GM19455 (cell line): ENCODE data around the gene MPG.

Experiments
- ATAC-seq: cut with Tn5 transposase; IDR thresholded peaks from one replicate; pipeline ENCODE4 v1.9.1; 2021; ENCODE audit not compliant: unreplicated experiment

The MPG gene

DNA sequence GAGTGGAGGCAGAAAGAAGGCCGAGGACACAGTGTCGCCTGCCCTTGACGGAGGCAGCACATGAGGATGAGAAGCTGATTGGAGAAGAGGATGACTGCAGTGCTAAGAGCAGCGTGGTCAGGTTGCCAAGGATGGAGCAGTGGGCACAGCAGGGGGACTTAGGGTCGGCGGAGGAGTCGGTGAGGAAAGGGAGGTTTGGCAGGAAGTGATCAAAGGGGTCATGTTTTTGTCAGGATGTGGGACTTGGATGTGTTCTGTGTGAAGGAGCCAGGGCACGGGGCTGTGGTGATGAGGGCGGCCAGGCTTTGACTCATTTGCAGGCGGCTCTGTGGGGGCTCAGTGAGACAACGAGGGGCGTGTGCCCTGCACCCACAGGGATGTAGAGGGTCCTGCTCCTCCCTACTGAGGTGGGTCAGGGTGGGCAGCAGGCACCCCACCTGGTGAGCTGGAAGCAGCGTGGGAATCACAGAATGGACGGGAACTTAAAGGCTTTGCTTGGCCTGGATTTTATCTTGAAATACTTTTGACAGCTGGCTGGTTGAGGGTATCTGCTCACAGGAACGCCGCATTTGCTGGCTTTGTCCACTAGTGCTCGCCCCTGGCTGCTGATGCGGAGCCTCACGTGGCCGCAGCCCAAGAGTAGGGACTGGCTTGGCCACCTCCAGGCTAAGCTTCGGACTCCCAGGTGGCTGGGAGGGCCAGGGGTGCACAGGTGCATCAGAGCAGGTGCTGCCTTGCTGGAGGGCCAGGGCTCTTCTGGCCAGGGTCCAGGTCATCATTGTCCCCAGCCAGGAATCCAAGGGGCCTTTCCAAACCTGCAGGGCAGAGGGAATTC lies 6.0 kb downstream of the MPG start:
- no peak for ATAC-seq

DNA sequence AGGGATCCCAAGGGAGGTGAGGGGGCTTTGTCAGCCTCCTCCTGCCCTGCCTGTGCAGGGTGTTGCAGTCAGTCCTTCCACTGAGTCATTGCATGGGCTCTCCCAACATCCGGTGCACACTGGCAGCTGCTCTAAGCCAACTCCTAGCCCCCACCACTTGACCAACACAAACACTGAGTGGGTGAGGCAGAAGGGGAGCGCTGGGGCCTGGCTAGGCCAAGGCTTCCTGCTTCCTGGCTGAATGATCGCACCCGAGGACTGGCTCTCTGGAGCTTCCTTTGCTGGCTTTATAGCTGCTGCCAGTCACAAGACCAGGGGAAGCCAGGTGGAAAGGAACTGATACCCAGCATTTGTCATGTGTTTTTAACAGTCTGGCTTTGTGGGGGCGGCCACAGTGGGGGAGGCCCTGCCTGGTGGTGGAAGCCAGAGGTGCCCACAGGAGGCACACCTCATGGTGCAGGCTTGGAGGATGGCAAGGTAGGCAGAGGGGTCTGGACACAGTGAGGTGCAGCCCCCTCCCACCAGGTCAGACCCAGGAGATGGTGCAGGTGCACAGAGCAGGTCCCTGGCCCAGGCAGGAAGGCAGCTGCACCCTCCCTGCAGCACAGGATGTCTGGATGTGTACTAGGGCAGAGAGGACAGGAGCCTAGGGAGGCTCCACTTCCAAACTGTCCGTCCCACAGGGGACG lies 6.8 kb downstream of the MPG start:
- no peak for ATAC-seq

DNA sequence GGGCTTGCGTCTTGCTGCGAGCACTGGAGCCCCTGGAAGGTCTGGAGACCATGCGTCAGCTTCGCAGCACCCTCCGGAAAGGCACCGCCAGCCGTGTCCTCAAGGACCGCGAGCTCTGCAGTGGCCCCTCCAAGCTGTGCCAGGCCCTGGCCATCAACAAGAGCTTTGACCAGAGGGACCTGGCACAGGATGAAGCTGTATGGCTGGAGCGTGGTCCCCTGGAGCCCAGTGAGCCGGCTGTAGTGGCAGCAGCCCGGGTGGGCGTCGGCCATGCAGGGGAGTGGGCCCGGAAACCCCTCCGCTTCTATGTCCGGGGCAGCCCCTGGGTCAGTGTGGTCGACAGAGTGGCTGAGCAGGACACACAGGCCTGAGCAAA lies 7.4 kb downstream of the MPG start:
- no peak for ATAC-seq

DNA sequence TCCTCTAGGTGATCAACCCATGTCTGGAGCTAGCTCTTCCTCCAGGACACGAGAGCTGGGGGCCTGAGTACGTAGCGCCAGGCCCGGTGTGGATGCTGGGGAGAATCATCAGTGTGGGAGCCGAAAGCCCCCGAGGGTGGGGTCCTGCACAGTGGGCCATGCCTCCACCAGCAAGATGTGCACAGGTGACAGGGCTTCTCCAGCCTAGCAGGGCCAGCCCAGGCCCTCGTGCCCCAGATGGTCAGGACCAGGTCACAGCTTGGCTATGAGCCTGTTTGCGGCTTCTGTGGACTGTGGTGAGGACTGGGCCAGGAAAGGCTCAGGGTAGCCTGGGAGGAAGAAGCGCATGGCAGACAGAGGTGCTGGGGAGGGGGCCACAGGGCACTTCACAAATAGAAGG lies 7.8 kb downstream of the MPG start:
- no peak for ATAC-seq

DNA sequence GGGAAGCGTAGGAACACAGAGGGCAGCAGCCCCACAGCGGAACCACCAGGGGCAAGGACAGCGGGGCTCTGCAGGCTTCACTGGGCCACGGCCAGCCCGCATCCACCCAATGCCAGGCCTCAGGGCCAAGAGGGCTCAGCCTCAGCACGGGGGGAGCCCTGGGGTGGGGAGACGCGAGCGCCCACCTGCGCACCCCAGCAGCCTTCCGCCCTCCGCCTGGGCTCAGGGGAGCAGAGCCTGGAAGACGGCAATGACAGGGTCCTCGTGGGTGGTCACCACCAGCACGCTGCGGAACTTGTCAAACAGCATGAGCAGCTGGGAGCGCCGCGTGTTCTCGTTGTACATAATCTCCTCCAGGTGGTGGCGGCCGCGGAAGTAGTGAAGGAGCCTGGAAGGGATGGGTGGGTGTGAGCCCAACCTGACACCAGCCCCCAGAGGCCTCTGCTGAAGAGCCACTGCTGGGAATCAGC lies 8.5 kb downstream of the MPG start:
- no peak for ATAC-seq

DNA sequence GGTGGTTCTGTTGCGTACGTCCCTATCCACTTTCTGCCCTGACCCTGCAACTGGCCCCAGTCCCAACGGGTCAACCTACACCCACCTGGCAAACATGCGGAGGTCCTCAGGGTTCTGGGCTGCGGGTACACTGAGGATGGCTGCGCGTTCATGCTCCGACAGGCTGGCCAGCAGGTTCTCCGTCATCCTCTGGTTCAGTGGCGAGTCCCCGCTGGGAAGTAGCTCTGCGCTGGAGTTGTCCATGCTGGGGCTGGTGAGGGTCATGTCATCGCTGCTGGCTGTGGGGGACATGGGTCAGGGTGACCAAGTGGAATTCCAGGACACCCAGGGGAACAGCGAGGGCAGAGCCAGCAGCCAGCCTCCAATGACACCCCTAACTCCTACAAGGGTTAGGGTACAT lies 10.6 kb downstream of the MPG start:
- no peak for ATAC-seq

DNA sequence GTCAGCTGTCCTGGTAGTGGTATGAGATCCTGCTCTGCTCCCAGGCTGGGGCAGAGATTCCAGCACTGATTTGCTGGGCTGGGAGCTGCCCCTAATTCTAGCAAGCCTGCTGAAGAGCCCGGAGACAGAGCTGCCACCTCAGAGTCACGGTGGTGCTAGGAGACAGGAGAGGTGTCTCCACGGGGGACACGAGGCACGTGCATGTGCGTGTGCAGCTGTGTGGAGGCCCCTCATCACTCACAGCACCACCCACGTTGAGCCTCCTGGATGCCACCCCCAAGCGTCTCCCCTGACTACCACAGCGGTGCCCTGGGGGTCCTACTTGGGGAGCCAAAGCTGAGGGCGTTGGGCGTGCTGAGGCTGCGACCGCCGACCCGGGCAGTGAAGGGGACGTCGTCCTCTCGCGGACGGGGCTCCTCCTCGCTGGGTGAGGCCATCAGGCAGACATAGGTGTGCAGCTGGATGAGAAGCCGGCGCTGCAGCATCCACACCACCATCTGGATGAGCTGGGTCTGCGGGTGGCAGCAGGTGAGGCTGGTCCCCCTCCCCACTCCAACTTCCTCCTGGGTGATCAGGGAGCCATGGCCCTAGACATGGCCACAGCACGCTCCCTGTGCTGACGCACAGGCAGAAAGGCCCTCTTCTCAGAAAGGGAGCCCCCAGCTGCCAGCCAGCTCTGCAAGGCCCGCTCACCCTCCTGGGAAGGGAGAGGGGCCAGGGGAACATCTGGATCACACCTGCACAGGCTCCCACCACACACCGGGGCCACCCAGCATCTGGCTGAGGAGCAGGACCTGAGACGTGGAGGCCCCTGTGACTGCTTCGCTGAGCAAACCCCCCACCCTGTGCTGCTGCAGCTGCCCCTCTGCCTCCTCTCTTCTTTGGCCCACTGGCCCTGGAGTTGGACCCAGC lies 11.6 kb downstream of the MPG start:
- no peak for ATAC-seq

DNA sequence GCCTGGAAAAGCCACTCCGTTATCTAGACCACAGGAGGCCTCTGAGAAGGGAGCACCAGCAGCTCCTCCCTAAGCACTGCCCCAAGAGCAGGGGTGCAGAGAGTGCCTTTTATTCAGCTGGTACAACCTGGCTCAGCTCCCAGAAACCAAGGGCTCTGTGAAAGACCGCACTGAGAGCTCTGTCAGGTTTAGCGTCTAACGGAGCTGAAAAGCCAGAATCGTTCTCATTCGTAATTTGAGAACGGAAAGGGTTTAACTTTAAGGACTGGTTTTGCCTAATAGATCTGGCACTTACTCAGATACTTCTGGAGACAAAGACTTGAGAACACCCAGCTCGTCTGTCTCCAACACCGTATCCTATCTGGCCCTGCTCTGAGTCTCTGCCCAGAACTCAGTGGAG lies 13.5 kb downstream of the MPG start:
- ATAC-seq = no peak

DNA sequence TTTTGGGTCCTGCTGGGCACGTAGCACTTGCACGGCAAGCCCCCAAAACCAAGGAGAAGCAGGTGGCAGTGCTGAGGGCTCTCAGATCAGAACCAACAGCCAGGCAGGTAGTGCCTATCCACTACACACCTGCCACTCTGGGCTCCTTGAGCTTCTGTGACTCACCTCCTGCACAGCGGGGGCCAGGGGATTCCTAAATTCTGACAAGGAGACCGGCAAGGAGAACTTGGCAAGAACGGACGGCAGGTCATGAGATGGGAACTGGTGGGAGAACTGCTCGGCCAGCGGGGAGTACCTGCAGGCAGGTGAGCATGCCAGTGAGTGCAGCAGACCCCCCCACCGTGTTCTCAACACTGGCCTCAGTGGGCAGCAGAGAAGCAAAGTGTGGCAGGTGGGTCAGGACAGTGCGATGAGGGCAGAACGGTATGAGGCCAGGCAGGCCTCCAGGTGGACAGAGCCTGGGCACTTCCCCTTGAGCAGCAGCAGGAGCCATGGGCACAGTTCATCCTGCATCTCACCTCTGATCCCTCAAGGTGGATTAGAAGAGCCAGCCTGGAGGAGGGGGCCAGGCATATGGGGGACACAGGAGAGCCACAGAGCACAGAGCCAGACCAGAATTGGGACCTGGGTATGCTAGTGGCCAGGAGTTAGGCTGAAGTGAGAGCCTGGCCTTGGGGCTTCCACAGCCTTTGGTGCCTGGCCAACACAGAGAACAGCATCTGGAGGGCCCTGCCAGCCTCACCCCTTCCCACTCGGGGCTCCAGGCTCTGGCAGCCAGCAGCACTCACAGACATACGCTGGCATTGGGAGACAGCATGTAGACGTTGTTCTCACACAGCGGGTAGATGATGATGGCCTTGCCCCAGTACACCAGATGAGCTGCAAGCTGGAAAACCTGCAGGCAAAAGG lies 14.7 kb downstream of the MPG start:
- no peak for ATAC-seq

DNA sequence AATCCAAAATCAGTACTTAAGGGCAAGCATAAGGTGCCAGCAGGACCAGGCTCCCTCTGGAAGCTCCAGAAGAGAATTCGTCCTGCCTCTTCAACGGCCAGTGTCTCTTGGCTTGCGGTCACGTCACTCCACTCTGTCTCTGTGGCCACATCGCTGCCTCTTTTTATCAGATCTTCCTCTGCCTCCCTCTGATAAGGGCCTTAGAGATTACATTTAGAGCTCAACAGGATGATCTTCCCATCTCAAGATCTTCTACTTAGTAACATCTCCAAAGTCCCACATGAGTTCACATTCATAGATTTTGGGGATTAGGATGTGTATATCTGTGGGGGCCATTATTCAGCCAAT lies 16.9 kb downstream of the MPG start:
- ATAC-seq = no peak

DNA sequence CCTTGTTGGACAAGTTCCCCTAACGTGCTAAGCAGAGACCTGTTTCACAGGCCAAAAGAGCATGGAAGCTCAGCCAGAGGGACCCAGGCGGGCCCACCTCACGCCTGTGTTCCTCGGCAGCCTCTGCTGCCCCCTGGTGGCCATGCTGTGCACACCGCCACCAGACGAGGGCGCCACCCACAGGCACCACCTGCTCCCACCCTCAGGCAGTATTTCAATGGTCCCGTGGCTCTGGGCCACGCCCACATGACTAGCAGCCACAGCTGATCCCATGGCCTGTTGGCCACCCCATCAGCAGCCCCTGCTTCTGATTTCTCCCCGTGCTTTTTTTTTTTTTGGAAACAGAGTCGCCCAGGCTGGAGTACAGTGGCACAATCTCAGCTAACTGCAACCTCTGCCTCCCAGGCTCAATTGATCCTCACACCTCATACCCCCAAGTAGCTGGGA lies 18.9 kb downstream of the MPG start:
- no peak for ATAC-seq

DNA sequence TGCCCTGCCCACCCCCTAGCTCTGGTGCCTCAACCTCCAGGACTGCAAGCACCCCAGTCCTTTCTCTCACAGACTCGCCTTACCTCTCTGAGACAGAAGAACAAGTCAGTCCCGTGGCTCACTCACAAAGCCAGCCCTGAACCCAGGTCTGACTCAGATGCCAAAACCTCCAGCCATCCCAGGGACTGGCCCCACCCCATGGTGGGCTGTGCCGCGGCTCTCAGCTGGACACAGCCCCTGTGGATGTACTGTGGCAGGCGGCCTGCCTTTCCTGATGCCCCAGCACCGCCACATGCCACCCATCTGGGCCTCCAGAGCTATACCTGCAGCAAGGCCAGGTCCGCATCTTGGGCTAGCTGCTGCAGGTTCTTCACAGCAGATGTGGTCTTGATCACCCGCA lies 19.8 kb downstream of the MPG start:
- no peak for ATAC-seq

DNA sequence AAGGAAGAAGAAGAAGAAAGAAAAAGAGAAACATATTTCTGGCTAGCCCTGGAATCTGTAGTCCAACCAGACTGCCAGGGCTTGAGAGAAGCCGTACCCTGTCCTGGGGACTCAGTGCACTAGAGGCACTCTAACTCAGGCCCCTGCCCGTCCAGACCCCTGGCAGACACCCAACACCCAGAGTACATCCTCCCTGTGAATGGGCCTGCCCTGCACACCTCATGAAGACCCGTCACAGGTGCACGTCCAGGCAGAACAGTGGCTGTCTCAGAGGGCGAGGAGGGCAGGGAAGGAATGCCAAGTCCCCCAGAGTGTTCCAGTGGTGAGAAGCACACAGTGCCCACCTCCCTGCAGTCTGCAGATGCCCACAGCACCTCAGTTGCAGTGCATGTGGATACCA lies 23.0 kb downstream of the MPG start:
- ATAC-seq = no peak

DNA sequence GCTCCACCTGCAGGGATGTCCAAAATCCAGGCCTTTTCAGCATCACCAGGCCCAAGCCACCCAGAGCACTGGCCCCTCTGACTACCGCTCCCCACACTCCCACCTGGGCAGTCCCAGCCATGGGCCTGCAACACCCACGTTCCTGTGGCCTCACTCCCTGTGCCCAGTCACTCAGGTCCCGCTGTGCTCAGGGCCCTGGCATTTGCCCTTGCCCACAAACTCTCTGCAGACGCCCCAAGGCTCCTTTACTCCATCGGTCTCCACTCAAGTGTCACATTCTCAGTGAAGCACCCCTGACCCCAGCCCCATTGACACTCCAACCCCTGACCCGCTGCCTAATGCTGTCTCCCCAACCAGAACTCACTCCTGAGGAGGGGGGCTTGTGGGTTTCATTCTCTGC lies 23.6 kb downstream of the MPG start:
- ATAC-seq = no peak

DNA sequence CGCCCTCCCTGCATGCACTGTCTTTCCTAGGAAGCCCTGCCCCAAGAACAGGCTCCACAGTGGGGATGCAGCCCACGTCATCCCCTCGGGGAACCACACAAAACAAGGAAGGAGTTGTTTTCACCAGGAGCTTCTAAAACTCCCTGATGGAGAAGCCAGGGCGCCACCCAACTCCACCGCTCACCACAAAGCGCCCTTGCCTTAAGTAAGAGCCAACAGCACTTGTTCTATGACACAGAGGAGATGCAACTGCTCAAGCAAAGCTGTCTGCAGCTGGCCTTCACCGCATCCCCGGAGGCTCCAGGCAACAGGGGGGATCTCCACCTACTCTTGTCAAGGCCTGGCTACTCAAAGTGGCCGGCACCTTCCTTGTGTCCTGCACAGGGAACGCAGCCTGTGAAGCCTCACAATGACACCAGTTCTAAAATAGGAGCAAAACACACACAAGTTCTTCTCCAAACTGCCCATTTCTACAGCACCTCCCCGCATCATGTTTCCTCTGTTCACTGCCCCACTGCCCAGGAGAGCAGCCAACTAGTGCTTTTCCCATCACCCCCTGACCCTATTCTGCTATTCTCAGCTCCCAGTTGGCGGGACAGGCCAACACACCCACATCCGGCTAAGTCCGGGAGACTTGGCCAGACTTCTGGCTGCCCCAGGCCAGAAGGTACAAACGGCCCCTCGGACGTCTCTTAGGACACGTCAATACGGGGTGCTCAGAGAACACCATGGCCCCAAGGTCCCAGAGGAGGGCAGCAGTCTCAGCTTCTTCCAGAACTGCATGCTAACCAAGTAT lies 24.2 kb downstream of the MPG start:
- no peak for ATAC-seq

DNA sequence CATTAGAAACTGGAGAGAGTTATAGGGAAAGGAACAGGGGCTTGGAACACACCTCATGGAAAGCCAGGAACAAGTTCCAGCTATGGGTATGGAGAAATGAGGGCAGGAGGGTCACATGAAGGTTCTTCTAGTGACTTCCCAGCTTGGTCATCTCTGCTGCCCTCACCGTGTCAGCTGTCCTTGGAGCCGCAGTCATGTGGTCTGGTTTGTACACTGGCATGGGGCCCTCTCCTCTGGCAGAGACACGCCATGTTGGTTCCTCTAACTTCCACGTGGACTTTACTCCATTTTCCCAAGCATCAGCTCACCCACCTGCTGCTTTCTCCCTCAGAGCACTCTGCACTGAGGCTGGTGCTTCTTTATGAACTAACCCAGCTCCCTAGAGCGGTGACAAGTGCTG lies 26.3 kb downstream of the MPG start:
- ATAC-seq = no peak

DNA sequence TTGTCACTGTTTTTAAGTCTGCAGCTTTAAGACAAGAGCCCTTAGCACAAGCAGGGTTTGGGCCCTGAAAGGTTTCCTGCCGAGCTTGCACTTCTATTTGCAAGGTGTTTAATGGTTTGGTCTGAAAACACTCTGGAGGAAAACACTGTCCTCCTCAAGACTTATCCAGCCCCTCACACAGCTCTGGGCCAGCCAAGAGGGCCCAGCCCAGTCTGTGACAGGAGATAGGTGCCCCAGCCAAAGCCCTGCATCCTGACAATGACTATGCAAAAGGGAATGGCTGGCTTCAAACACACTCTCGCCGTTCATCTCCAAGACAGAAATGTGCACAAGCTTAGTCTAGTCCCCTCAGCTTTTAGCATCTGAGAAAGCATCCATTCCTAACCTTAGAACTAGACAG lies 26.9 kb downstream of the MPG start:
- ATAC-seq = no peak

DNA sequence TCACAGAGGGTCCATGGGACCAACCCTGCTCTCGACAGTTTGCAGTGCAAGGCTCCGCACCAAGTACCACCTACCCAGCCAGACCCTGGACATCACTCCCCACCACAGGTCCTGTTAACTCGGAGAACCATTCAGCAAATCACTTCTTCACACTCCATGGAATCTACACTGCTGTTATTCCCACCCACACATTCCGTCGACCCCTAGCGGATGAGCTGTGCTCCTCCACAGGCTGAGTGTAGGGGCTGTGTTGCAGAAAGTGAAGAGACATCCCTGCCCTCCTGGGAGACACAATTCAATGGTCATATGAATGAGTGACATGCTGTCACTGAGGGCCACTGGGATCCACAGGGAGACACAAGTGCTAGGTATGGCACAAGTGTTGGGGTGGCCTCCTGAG lies 27.5 kb downstream of the MPG start:
- ATAC-seq = no peak

DNA sequence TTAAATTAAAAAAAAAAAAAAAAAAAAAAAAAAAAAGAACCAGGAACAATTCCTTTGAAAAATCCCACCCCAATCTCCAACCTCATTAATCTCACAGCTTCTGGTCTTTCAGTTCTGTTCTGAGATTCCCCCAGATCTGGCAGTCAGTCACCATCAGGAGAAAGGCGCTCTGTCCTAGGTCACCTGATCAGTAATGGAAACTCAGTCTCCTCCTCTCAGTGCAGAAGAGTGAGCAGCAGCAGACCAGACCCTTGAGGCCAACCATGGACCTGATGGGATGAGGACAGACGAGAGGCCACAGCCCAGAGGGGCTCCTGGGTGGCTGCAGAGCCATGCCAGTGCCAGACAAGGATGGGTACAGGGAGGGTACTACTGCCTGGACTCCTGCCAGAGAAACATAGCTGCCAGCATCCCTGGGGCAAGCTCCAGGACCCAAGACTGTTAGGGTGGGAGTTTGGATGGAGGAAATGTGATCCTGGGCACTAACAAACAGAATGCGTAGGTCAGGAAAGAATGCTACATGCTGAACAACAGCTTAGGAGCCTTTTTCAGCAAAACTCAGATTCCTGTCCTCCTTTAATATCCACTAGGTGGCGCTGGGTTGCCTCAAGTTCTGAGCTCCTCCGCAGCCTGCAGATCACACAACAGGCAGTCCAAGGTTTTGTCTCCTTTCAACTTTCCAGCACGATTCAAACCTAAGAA lies 28.7 kb downstream of the MPG start:
- no peak for ATAC-seq
